Measurements from ENCODE around the gene PLEKHA5. TPM values are rescaled to one million over a fixed set of nuclear protein-coding genes. Genes with fewer than 3 reads are reported as not detected.

The PLEKHA5 gene
- total RNA-seq, 2 donors from 2014 or later = 10.2 to 29.8 TPM

- Histone ChIP-seq H3K4me1 (peaks cover 4% of the 10 kb centered on the region), H3K27ac (no peak overlapping the region), H3K4me3 (no peak overlapping the region), H3K36me3 (replicated peaks in 1 of 2; ENCODE audit: insufficient read depth in 1 of 2, low read depth in 2 of 2) (no peaks in the 10 kb centered on the region), H3K27me3 (no peaks in the 10 kb centered on the region), H3K9me3 (no peaks in the 10 kb centered on the region)
- intact Hi-C loops (cut with DNase I) = no loop called here
- no peak for ATAC-seq
- TF ChIP-seq POLR2A (IDR thresholded peaks at IDR 0.05) = no peak
- 49 to 57% methylated on average over 1 of the region's 1 CpG for WGBS, 2 donors
- no peak for DNase-seq
These were observed 29.4 kb downstream of the PLEKHA5 start for GRCh38 chr12:19158923-19159322.

GRCh38 chr12:19161216-19161615, 31.7 kb downstream of the PLEKHA5 start:
- WGBS, 2 donors = 78 to 86% methylated on average over 5 of the region's 5 CpGs
- H3K27me3 ChIP-seq = no peaks in the 10 kb centered on the region
- intact Hi-C loops (cut with DNase I) = no loop called here
- H3K4me3 ChIP-seq = no peak overlapping the region
- H3K36me3 ChIP-seq (replicated peaks in 1 of 2; ENCODE audit: insufficient read depth in 1 of 2, low read depth in 2 of 2) = no peaks in the 10 kb centered on the region
- TF ChIP-seq POLR2A (IDR thresholded peaks at IDR 0.05) (no peak), CTCF (IDR thresholded peaks at IDR 0.05) (no peak)
- ATAC-seq (no peak), DNase-seq (no peak)
- no peak overlapping the region for H3K27ac ChIP-seq
- H3K4me1 ChIP-seq = peaks cover 21% of the 10 kb centered on the region
- H3K9me3 ChIP-seq = no peaks in the 10 kb centered on the region

- H3K27ac ChIP-seq = no peak overlapping the region
- peaks cover 33% of the 10 kb centered on the region for H3K4me1 ChIP-seq
- ATAC-seq = peak; percentile 55
- WGBS, 2 donors = 75 to 76% methylated on average over 2 of the region's 2 CpGs
- H3K9me3 ChIP-seq = no peaks in the 10 kb centered on the region
- DNase-seq = no peak
- no peaks in the 10 kb centered on the region for H3K36me3 ChIP-seq (replicated peaks in 1 of 2; ENCODE audit: insufficient read depth in 1 of 2, low read depth in 2 of 2)
- TF ChIP-seq POLR2A (IDR thresholded peaks at IDR 0.05) = no peak
- TF ChIP-seq CTCF (IDR thresholded peaks at IDR 0.05) = no peak
- no peak overlapping the region for H3K4me3 ChIP-seq
- H3K27me3 ChIP-seq = no peaks in the 10 kb centered on the region
- intact Hi-C loops (cut with DNase I) = no loop called here
These were observed 35.9 kb downstream of the PLEKHA5 start for GRCh38 chr12:19165451-19165850.

GRCh38 chr12:19166387-19166786, 36.9 kb downstream of the PLEKHA5 start:
- whole genome bisulfite sequencing, 2 donors = 27 to 30% methylated on average over 5 of the region's 5 CpGs
- no peaks in the 10 kb centered on the region for H3K9me3 ChIP-seq
- peaks cover 33% of the 10 kb centered on the region for H3K4me1 ChIP-seq
- ATAC-seq = no peak
- no peaks in the 10 kb centered on the region for H3K27me3 ChIP-seq
- intact Hi-C loops (cut with DNase I) = no loop called here
- no peaks in the 10 kb centered on the region for H3K36me3 ChIP-seq (replicated peaks in 1 of 2; ENCODE audit: insufficient read depth in 1 of 2, low read depth in 2 of 2)
- no peak overlapping the region for H3K4me3 ChIP-seq
- TF ChIP-seq CTCF (IDR thresholded peaks at IDR 0.05) (no peak), POLR2A (IDR thresholded peaks at IDR 0.05) (no peak)
- no peak overlapping the region for H3K27ac ChIP-seq
- peak in 2 of 4 donors; percentile 17 to 29 for DNase-seq

- intact Hi-C loops (cut with DNase I) = no loop called here
- H3K9me3 ChIP-seq = no peaks in the 10 kb centered on the region
- no peak overlapping the region for H3K27ac ChIP-seq
- DNase-seq (no peak), ATAC-seq (no peak)
- no peaks in the 10 kb centered on the region for H3K36me3 ChIP-seq (replicated peaks in 1 of 2; ENCODE audit: insufficient read depth in 1 of 2, low read depth in 2 of 2)
- no peak for TF ChIP-seq CTCF (IDR thresholded peaks at IDR 0.05)
- no peak for TF ChIP-seq POLR2A (IDR thresholded peaks at IDR 0.05)
- 15 to 17% methylated on average over 2 of the region's 2 CpGs for WGBS, 2 donors
- H3K4me3 ChIP-seq = no peak overlapping the region
- no peaks in the 10 kb centered on the region for H3K27me3 ChIP-seq
- peaks cover 33% of the 10 kb centered on the region for H3K4me1 ChIP-seq
These were observed 37.4 kb downstream of the PLEKHA5 start for GRCh38 chr12:19166956-19167355.

Measured in body of pancreas (tissue), 4 donors.